Ureter (tissue), 1 donor: Measurements from ENCODE around the gene SYNE1. TPM values are rescaled to one million over a fixed set of nuclear protein-coding genes. Genes with fewer than 3 reads are reported as not detected.
"Not testable (repeated sequence)": the region's sequence is repeated elsewhere in the genome, so short reads cannot be mapped to it uniquely, and the experiment has no call there.

Source experiments
- DNase-seq: peaks from one replicate; pipeline ENCODE4 v3.0.0-alpha.2; 2020; ENCODE audit warnings: low spot score
- total RNA-seq: library from RNA; stranded (reverse); gene quantifications from one replicate; pipeline ENCODE4 v1.2.4, GENCODE V29; 2023
- donor health status: DM: yes; HTN: yes; CAD: no.

SYNE1 gene
- total RNA-seq, 1 donor from 2014 or later, result 197 TPM

DNA sequence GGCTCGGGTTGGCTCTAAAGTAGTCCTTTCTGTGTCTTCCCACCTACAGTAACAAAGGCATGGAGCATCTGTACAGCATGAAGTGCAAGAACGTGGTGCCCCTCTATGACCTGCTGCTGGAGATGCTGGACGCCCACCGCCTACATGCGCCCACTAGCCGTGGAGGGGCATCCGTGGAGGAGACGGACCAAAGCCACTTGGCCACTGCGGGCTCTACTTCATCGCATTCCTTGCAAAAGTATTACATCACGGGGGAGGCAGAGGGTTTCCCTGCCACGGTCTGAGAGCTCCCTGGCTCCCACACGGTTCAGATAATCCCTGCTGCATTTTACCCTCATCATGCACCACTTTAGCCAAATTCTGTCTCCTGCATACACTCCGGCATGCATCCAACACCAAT, 538.5 kb downstream of the SYNE1 start:
- DNase-seq, result no peak

DNA sequence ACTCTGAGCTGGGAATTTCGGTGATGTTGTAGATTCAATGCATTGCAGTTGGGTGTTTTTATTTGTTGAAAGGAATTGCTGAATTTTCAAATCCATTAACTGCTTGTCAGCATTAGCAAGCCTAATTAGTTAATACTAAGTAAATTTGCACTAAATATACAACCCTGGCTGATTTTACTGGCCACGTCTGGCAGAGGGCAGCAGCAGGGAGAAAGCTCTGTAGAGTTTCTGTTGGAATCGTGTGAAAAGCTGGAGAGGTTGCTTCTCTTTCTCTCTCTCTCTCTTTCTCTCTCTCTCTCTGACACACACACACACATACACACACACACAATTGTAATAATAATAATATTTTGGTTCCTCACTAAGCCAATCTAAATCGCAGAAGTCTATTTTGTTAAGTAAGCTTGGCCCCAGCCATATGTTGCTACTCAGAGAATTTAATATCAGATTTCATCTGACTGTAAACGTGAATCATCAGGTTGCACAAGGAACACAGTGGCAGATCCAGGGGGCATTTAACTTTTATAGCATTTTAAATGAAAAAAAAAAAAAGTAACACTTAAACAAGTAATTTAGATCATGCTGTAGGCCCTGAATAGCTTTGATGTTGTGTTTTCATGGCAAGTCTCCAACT, 540.2 kb downstream of the SYNE1 start:
- no peak for DNase-seq

DNA sequence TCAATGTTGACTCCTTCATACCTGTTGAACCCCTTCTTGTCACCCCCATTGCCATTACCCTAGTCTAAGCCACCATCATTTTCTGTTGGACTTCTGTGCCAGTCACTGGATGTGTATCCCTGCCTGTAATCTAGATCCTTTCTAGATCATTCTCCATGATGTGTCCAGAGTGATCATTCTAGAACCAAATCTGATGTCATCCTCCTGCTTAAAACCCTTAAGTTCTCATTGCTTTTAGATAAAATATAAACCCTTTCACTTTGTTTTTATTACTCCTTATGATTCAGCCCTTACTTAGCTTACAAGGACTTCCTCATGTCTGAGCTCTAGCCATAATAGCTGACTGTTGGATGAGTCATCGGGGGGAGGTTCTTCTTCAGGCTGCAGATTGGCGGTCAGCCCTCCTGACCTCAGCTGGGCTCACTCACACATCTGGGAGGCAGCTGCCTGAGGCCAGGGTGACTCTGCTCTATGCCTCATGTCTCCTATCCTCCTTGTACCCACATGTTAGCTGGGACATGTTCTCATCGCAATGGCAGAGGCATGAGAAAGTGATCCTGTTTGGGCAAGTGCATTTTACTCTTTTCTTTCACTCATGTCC, 542.1 kb downstream of the SYNE1 start:
- DNase-seq, result peak; percentile 83

DNA sequence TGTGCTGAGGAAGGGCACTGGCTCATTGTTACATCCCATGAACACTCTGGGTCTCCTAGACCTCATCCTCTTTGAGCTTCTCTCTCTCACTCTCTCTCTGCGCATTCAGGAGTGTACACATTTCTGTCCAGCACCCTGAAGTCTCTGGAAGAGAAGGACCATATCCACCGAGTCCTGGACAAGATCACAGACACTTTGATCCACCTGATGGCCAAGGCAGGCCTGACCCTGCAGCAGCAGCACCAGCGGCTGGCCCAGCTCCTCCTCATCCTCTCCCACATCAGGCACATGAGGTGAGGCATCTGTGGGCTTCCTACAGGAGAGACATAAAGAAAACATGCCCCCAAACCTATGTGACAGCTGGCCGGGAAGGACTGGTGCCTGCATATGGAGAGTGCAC, 542.9 kb downstream of the SYNE1 start:
- DNase-seq, result no peak

DNA sequence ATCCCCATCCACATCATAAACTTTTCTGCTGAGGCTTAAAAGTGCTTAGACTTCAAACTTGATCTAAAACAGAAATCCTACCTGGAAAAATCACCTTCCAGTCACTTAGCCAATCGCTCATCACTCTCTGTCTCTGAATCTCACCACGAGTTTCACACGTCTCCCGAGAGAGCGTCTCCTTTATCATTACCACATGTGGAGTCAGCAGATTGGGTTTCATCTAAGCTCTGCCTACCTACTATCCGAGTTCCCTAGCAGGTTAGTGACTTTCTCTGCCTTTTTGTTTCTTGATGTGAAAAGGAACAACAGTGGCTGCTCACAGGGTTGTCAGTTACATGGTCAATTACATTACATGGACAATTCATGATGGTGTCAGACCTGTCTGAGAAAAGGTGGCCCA, 543.5 kb downstream of the SYNE1 start:
- no peak for DNase-seq

DNA sequence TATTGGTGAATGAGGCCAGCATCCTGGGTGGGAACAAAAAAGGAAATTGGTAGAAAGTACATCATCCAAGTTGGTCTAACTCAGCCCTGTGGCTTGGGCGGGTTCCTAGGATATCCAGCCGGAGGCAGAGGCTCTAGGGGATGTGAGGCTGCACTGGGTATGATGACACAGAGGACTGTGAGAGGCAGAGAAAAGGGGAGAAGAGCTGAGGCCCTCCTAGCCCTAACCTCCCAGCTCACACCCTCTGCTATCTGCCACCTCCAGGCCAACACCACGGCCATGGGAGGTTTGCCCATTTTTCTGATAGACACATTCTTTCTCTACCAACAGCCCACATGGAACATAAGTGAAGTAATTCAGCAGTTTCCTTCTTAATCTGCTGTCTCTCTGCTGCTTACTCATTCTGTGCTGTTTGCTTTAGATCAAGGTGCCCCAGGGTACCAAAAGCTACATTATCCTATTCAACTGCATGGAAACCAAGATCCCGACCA, 545.3 kb downstream of the SYNE1 start:
- no peak for DNase-seq

DNA sequence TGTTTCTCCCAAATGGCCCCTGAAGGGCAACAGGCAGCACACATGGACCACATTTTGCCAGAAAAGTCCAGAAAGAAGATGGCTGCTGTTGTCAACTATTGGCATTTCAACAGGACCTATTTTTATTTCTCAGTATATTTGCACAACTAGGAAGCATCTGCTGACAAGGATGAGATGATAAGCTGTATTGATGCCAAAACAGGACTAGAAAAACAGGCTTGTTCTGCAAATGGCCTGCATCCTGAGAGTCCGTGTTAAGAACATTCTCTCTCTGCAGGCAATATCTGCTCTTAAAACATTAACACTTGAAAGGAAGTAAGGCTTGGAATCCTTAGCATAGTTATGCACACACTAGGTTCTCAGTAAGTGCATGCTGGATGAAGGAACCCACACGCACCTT, 546.0 kb downstream of the SYNE1 start:
- no peak for DNase-seq

DNA sequence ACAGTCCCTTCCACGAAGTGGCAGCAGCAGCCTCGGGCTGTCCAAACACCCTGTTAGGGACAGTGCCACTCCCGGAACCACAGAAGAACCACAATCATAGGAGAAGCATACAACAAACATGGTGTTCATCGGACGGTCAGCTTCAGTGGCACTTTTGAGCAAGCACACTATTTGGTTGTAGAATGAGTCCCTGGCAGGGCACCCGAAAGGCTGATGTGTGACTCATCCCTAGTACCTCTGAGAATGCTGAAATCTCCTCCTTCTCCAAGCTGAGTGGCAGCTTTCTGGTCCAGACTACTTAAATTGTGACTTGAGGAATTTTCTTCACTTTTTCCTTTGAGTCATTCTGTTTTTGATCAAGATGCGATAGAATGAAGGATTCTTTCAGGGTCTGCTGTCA, 547.2 kb downstream of the SYNE1 start:
- no peak for DNase-seq

DNA sequence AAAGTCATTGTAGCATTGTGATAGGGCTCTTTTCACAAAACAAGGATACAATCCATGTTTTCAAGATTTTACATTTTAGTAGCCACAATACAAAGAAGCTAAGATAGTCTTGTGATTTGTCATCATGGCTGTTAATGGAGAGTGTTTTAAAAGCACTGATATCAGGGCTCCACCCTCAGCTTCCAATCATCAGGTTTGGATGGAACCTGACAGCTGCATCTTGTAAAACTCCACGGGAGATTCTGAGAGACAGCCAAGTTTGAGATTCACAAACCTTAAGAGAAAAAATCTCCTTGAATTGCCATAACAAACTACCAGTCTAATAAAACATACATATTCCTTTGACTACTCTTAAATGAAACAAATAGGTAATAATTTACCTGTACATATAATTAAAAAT, 549.5 kb downstream of the SYNE1 start:
- DNase-seq, result no peak

DNA sequence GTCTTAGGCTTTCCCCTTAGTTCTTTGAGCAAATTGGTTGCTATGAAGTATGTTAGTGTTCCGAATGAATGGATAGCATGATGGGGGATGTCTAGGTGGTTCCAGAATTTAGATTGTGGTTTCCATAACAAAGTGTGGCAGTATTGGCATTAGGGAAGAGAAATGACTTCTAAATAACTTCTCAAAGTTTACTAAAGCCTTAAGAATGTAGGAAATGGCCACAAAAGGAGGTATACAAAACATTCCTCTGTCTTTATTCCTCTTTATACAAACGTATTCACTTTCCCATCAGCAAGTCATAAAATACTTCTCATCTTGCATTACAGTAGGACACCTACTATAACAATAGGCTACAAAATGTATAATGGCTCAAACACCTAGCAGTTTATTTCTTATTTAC, 550.1 kb downstream of the SYNE1 start:
- DNase-seq, result no peak

DNA sequence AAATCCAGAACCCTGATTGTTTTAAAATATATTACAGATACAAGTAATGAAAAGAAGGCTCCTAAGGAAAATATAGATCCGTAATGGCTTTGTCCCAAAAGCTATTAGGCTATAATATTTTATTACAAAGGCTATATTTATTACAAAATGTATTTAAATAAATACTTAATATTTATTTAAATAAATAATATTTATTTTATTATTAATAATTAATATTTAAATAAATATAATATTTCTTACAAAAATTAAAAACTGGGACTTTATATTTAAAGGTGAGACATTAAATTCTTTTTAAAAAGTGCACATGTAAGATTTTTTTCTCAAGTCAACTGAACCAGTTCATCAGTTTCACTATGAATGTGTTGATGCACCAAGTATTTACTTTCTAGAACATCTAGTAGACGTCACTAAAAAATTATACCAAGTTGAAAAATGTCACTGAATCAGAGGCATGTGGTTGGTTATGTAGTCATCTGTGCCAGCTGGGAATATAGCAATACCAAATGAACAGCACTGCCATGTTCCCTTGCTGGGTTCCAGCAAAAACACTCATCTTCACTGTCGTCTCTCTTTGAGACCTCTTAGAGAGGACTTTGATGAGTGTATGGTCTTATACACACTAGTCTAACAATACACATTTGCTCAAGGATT, 550.8 kb downstream of the SYNE1 start:
- DNase-seq, result no peak

DNA sequence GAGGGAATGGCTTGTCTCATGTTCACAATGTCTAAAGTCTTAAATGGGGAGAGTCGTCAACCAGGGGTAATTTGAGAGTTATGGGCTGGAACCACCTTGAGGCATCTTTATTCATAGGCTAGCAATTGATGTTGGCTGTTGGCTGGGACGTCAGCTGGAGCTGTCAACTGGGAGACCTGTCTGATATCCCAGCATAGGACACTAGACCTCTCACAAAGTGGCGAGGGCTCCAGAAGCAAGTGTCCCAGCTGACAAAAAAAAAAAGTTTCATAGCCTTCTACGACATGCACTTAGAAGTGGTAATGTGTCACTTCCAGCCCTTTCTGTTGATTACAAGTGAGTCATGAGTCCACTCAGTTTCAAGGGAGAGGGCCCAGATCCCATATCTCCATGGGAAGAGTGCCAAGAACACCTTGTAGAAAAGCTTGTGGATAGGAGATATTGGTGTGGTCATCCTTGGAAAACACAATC, 551.7 kb downstream of the SYNE1 start:
- no peak for DNase-seq

DNA sequence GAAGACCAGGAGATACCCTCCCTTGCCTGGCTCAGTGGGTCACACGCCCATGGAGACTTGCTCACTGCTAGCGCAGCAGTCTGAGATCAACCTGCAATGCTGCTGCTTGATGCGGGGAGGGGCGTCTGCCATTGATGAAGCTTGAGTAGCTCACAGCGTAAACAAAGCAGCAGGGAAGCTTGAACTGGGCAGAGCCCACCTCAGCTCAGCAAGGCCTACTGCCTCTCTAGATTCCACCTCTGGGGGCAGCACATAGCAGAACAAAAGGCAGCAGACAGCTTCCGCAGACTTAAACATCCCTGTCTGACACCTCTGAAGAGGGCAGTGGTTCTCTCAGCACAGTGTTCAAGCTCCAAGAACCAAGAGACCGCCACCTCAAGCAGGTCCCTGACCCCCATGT, 558.4 kb downstream of the SYNE1 start:
- DNase-seq, result no peak

DNA sequence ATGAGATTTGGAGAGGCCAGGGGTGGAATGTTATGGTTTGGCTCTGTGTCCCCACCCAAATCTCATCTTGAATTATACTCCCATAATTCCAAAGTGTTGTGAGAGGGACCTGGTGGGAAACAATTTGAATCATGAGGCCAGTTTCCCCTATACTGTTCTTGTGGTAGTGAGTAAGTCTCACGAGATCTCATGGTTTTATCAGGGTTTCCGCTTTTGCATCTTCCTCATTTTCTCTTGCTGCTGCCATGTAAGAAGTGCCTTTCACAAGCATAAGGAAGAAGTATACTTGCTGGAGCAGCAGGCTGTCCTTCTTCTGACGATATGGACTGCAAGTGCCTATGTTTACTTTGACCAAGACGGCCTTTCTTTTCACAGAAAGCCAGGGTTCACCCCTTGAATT, 559.2 kb downstream of the SYNE1 start:
- no peak for DNase-seq

DNA sequence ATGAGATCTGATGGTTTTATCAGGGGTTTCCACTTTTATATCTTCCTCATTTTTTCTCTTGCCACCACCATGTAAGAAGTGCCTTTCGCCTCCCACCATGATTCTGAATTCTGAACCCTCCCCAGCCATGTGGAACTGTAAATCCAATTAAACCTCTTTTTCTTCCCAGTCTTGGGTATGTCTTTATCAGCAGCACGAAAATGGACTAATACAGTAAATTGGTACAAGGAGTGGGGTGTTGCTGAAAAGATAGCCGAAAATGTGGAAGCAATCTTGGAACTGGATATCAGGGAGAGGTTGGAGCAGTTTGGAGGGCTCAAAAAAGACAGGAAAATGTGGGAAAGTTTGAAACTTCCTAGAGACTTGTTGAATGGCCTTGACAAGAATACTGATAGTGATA, 560.9 kb downstream of the SYNE1 start:
- DNase-seq, result not testable (repeated sequence)

DNA sequence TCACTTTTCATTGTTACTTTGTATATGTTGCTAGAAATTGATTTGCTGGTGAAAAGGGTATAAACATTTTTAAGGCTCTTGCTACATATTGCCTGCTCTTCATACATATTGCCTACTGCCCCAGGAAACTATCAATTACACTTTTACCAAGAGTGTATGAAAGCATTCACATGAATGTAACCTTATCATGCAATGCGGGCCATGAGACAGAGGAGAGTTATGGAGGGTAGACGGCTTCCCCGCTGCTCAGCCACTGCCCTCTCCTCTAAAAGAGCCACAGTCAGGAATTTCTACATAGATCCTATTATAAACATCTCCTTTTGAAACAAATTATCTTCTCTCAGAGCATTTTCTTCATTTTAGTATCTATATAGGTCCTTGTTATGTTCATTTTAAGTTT, 565.3 kb downstream of the SYNE1 start:
- no peak for DNase-seq

Other genes starting within 250 kb of the SYNE1 start
- 11.5 TPM for gene MYCT1, start 60.5 kb upstream of the SYNE1 start, total RNA-seq
- 0.39 TPM for gene VIP, start 113.4 kb upstream of the SYNE1 start, total RNA-seq